Cortex of kidney (tissue), 1 donor: ENCODE measurements around the gene MZB1.

Source experiments
- DNase-seq: peaks from one replicate; lab custom pipeline; 2025; lab: John Stamatoyannopoulos, UW

The MZB1 gene

GRCh38 chr5:139389701-139390638 is at the start of gene MZB1:
Gene MZB1, minus strand, starts transcription at chr5:139389913. Its CDS starts 57 bp downstream, at chr5:139389856.
- no peak for DNase-seq

DNA sequence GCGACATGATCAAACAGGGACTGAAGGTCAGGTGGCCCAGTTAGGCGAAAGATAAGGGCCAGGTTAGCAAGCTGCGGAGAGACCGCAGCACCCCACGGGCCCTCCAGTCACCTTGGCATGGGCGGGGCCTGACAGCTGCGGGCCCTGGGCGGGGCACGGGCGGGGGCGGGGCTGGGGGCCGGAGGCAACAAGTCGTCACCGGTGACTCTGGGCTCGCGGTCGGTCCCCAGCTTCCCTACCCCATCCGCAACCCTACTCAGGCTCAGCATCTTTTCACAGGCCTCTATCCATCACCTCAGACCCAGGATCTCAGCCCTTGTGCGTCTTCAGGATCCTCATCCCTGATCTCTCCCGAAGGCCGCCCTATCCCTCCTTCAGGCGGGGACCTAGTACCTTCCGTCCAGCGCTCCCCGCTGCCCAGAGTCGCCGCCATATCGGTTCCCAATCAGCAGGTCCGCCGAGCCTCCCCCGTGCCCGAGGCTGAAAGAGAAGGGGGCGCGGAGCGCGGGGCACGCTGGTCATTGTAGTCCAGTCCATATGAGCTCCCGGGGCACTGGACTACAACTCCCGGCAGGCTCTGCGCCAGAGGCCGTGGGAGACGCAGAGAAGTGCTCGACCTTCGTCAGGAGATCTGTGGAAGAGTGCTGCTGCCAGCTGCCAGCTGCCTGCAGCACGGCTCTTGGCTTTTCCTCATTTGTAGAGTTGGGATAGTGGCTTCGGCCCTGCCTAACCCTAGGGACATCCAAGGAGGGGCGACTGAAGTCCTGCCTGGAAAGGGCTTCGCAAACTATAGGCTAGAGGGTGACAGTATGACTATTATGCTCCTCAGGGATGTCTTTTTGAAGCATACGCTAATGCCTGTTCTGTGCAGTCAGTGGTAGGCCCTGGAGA is 49.5 kb upstream of the MZB1 start, which contains the start of gene DNAJC18:
TSS of gene DNAJC18 (minus strand) at position 513 of the 891 bp plus-strand sequence. CDS start at position 433, 80 bp downstream.
- no peak for DNase-seq

- no peak for DNase-seq
Measured at GRCh38 chr5:139438707-139439012, 48.9 kb upstream of the MZB1 start.

DNA sequence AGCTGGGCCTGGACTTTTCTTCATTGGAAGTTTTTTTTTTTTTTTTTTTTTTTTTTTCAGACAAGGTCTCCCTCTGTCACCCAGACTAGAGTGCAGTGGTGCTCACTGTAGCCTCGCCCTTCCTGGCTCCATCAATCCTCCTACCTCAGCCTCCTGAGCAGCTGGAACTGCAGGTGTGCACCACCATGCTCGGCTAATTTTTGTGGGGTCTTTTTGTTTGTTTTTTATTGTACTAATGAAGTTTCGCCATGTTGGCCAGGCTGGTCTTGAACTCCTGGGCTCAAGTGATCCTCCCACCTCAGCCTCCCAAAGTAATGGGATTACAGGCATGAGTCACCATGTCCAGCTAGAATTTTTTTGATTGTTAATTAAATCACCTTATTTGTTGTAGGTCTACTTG is 46.0 kb upstream of the MZB1 start:
- DNase-seq: no peak

- no peak for DNase-seq
Measured at GRCh38 chr5:139431706-139432105, 42.0 kb upstream of the MZB1 start.

DNA sequence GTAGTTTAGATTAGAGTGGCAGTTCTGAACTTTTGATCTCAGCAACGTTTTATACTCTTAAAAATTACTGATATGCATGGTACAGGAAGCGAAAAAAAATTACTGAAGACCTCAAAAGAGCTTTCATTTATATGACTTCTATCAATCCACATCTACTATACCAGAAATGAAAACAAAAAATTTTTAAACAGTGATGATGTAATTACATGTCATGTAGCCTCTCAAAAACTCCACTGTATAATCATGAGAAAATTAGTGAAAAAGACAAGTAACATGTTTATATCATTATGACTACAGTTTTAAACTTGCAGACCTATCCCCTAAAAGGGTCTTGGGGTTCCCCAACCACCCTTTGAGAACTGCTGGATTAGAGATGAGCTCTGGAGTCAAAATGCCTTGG is 40.3 kb upstream of the MZB1 start:
- no peak for DNase-seq

- DNase-seq: no peak
Measured at GRCh38 chr5:139426203-139426885, 36.6 kb upstream of the MZB1 start.

- no peak for DNase-seq
Measured at GRCh38 chr5:139425497-139425896, 35.8 kb upstream of the MZB1 start.

DNA sequence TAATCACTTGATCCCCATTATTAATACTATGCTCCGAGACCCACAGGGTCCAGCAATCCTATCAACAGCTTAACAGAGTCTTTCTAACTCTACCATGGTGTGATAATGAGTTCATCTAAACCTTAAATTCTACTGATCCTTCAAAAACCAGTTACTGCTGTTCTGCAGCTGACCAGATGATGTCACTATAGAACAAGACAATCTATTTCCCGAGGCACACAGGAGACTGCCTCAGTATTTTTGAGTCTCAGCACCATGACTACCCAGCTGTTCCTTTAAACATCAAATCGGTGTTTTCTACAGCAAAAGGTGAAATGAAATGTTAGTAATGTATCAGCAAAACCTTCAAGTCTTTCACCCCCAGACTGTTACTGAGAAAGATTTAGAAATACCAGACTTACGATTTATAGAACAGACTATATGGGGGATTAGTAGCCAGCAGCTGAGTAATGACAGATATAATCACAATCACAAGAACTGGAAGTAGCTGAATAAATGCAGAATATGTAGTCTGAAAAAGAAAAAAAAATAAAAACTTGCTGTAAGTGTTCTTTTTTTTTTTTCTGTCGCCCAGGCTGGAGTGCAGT is 32.7 kb upstream of the MZB1 start:
- DNase-seq: no peak

- no peak for DNase-seq
Measured at GRCh38 chr5:139419226-139420192, 29.8 kb upstream of the MZB1 start.

DNA sequence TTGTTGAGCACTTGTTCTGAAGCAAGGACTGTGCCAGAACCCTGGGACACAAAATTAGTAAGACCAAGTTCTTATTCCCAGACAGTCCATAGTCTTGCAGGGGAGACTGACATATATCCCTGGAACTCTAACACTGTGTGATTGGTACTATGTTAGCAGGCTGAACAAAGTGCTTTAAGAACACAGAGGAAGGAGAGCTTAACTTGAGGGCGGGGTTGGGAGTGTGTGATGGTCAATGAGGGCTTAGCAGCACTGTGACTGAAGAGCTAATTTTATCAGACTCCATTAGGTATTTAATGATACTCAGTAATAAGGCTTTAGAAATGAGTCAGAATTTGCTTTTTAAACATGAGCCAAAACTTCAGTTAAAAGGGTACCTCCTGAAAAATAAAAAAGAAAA is 29.1 kb upstream of the MZB1 start:
- DNase-seq: no peak

- no peak for DNase-seq
Measured at GRCh38 chr5:139417214-139417613, 27.5 kb upstream of the MZB1 start.

- no peak for DNase-seq
Measured at GRCh38 chr5:139416651-139417050, 26.9 kb upstream of the MZB1 start.

- DNase-seq: no peak
Measured at GRCh38 chr5:139415869-139416268, 26.2 kb upstream of the MZB1 start.

DNA sequence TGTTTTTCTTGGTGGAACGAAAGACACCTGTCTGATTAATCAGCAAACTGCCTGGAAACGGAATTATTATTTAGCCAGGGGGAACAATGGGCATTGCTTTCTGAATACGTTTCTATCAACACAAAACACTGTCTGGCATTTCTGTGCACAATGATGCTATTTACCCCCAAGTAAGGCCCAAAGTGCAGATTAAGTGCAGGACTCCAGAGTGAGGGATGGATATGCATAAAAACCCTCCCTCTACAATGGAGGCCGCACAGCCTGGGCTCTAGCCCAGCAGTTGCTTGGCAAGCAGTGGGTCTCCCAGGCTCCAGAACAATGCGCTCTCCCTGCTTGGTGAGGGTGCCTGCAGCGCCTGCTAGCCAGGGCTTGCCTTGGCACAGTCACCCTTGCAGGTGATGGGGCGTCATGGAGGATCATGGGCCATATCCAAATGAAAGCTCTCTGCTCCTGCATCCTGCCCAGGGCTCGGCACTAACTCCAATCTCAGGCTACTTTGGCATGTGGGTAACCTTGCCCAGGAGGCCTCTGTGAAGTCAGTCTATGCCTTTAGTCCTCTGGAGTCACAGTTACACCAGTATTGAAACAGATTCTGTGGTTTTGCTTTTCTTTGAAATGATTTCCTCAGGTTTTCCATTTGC is 25.6 kb upstream of the MZB1 start:
- no peak for DNase-seq

DNA sequence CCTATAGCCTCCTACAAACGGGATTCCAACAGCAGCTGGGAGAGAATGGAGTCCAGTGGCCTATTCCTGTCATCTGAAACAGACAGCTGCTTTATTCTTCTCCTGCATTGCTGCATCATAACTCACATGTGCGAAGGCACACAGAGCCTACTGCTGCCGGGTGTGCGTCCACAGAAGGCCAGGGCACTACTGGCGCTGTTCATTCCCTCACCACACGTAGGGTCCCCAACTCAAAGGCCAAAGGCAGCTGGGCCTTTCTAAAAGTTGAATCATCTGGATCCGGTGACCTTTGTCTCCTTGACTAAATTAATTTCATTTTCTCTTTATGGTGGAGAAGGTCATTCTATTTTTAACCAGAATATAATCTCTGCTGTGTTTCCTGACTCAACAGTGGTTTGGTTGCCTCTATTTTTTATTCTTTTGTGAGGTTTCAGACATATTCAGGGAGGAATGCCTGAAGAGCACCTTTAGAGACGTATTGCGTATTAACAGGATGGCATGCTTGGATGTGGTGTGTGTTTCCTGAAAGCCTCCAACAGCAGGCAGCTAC is 24.9 kb upstream of the MZB1 start:
- DNase-seq: no peak

DNA sequence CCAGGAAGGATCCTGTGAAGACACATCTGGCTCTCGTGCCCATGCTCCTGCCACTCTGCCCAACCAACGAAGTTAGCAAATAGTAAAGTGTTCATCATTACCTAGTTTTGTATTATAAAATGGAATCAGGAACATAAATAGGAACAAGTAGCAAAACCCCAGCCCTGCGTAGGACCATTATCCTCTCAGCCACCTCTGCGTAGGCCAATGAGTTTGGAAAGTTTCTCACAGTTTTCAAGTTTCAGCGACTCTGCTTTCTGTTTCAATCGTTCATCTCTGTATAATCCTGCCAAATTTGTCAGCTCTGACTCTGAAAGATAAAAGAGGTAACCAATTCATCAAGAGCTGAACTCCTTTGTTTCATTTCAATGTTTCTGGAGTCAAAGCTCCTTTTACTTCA is 24.2 kb upstream of the MZB1 start:
- DNase-seq: no peak

DNA sequence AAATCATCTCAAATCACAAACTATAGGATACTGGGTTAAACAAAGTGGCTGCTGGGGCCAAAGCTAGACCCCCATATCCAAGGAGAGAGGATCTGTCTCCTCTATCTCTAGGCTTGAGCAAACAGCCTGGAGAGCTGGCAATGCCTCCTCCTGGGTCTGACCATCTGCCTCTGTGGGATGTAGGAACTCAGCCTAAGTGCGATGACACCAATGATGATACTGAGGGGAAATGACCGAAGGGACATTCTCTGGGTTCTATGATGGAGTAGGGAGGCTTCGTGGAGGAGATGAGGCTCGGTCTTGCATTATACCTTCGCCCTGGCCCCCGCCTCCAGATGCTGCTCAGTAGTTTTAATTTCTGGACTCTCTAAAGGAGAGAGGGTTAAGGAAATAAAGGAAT is 23.4 kb upstream of the MZB1 start:
- DNase-seq: no peak

DNA sequence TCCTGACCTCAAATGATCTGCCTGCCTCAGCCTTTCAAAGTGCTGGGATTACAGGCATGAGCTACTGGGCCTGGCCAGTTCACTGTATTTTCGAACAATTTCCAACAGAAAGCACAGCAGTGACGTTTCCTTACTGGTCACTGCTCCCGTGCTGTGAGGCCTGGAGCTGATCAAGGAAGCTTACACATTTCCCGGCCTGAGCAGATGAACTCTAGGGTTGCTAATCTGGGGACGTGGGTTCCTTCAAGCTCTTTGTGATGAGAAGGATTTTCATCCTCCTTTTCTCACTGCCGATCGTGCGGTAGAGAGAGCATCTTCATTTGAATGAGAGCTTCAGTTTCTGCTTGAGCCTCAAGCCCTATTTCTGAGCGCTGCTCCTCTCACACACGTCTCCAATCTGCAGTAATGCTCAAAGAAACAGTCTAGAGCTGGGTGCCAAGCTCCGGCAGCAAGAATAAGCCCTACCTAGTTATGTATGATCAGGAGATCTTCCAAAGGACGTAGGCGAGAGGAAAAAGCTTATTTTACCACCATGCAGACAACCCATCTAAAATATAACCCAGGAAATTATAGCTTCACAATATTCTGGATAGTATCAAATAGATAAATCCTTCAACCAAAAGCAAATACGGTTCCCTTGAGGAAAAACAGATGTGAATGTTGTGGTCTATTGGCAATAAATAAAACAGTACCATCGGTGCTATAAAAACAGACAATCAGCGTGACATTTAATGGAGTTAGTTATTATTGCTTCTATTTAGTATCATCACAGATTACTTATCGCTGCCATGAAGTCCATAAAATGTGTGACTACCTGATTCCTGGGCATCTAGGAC is 21.5 kb upstream of the MZB1 start:
- no peak for DNase-seq
